KMS-11 (cell line): ENCODE measurements around the gene SCFD2.

ENCODE experiments used
- H2AFZ ChIP-seq: fragments of 200-600 bp; sonication (generic); 2 replicates; pipeline ENCODE4 v1.6.1; 2016; ENCODE audit warnings: antibody characterized with exemption, mixed run types, low read depth
- H3K27ac ChIP-seq: fragments of 200-600 bp; sonication (generic); 2 replicates; pipeline ENCODE4 v1.6.1; 2016; ENCODE audit warnings: mild to moderate bottlenecking, mixed run types
- H3K27me3 ChIP-seq: fragments of 200-600 bp; sonication (generic); 2 replicates; pipeline ENCODE4 v1.6.1; 2017; ENCODE audit warnings: mild to moderate bottlenecking, low read depth, mixed run types, moderate library complexity; ENCODE audit not compliant: insufficient read depth
- H3K36me3 ChIP-seq: fragments of 200-600 bp; sonication (generic); 2 replicates; pipeline ENCODE4 v1.6.1; 2017; ENCODE audit warnings: mild to moderate bottlenecking, mixed run types; ENCODE audit not compliant: insufficient read depth
- H3K4me1 ChIP-seq: fragments of 200-600 bp; sonication (generic); 2 replicates; pipeline ENCODE4 v1.6.1; 2016; ENCODE audit warnings: mild to moderate bottlenecking, low read depth, mixed run types; ENCODE audit not compliant: poor library complexity, severe bottlenecking
- H3K4me2 ChIP-seq: fragments of 200-600 bp; sonication (generic); 2 replicates; pipeline ENCODE4 v1.7.0; 2016; ENCODE audit warnings: mild to moderate bottlenecking, mixed run types
- H3K4me3 ChIP-seq: fragments of 200-600 bp; sonication (generic); IDR thresholded peaks from 2 replicates; pipeline ENCODE4 v1.6.1; 2017; ENCODE audit warnings: low read depth, low read length, mixed read lengths; ENCODE audit not compliant: insufficient read depth
- H3K79me2 ChIP-seq: fragments of 200-600 bp; sonication (generic); 2 replicates; pipeline ENCODE4 v1.6.1; 2016; ENCODE audit warnings: low read depth, mixed run types; ENCODE audit not compliant: insufficient read depth
- H3K9ac ChIP-seq: fragments of 200-600 bp; sonication (generic); 2 replicates; pipeline ENCODE4 v1.6.1; 2016; ENCODE audit warnings: mild to moderate bottlenecking, mixed run types
- H4K20me1 ChIP-seq: fragments of 200-600 bp; sonication (generic); 2 replicates; pipeline ENCODE4 v1.6.1; 2016; ENCODE audit warnings: mild to moderate bottlenecking, mixed run types; ENCODE audit not compliant: insufficient read depth
- TF ChIP-seq, protein P1 (sequence below): fragments of 200-600 bp; sonication (generic); conservative IDR thresholded peaks from 2 replicates; pipeline ENCODE4 v1.6.1; 2017; ENCODE audit warnings: low read depth, mild to moderate bottlenecking, antibody characterized with exemption, low read length, moderate library complexity, mixed read lengths

Gene SCFD2

DNA sequence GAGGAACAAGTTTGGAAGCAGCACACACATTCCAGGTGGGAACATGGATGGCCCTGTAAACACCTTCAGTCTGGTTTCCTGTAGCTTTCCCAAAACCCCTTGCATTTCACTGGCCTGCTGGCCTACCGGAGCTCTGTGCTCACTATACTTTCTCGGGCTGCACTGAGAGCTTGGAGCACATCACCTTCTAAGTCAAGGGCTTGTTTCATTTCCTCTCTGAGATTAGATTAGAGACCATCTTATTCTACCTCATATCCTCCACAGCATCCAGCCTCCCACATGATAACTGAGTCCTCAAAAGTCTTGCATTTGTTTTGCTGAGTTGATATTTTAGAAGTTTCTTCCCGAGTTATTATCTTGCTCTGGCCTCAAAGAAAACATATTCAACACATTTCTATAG, 356.0 kb downstream of the SCFD2 start:
- Histone ChIP-seq H3K9ac (no peak overlapping the region), H3K27ac (no peak overlapping the region), H3K4me3 (no peak overlapping the region), H3K4me1 (no peaks in the 10 kb centered on the region), H3K4me2 (no peak overlapping the region), H3K79me2 (no peaks in the 10 kb centered on the region), H3K36me3 (no peaks in the 10 kb centered on the region), H3K27me3 (no peaks in the 10 kb centered on the region), H2AFZ (no peak overlapping the region), H4K20me1 (no peaks in the 10 kb centered on the region)
- TF ChIP-seq, protein P1, sequence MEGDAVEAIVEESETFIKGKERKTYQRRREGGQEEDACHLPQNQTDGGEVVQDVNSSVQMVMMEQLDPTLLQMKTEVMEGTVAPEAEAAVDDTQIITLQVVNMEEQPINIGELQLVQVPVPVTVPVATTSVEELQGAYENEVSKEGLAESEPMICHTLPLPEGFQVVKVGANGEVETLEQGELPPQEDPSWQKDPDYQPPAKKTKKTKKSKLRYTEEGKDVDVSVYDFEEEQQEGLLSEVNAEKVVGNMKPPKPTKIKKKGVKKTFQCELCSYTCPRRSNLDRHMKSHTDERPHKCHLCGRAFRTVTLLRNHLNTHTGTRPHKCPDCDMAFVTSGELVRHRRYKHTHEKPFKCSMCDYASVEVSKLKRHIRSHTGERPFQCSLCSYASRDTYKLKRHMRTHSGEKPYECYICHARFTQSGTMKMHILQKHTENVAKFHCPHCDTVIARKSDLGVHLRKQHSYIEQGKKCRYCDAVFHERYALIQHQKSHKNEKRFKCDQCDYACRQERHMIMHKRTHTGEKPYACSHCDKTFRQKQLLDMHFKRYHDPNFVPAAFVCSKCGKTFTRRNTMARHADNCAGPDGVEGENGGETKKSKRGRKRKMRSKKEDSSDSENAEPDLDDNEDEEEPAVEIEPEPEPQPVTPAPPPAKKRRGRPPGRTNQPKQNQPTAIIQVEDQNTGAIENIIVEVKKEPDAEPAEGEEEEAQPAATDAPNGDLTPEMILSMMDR = no peak

DNA sequence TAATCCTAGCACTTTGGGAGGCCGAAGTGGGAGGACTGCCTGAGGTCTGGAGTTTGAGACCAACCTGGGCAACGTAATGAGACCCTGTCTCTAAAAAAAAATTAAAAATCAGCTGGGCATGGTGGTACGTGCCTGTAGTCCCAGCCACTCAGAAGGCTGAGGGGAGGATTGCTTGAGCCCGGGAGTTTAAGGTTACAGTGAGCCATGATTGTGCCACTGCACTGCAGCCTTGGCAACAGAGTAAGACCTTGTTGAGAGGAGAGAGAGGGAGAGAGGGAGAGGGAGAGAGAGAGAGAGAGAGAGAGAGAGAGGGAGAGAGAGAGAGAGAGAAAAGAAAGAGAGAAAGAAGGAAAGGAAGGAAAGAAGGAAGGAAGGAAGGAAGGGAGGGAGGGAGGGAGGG, 358.8 kb downstream of the SCFD2 start:
- no peak overlapping the region for H3K4me3 ChIP-seq
- no peak overlapping the region for H3K27ac ChIP-seq
- no peaks in the 10 kb centered on the region for H3K4me1 ChIP-seq
- H2AFZ ChIP-seq = no peak overlapping the region
- H3K36me3 ChIP-seq = no peaks in the 10 kb centered on the region
- H4K20me1 ChIP-seq = no peaks in the 10 kb centered on the region
- TF ChIP-seq, protein P1 = no peak
- H3K27me3 ChIP-seq = no peaks in the 10 kb centered on the region
- no peaks in the 10 kb centered on the region for H3K79me2 ChIP-seq
- no peak overlapping the region for H3K4me2 ChIP-seq
- H3K9ac ChIP-seq = no peak overlapping the region

DNA sequence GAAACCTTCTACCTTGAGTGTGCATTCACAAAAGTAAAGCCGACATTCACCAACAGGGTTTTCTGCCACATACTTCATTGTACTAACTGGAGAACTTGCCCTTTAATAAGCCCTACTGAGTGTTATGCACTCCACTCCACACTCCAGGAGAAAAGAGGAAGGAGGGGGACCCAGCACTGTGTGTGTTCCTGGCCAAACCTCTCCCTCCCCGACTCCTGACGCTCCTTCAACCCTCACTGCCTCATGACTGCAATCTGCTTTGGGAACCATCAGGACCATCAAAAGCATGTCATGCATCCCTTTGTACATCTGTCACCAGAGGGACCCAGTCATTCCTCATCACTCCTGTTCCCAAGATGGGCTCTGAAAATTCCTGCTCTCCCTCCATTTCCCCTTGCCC, 360.1 kb downstream of the SCFD2 start:
- Histone ChIP-seq H2AFZ (no peak overlapping the region), H3K9ac (no peak overlapping the region), H4K20me1 (no peaks in the 10 kb centered on the region), H3K36me3 (no peaks in the 10 kb centered on the region), H3K4me2 (no peak overlapping the region), H3K27ac (no peak overlapping the region), H3K79me2 (no peaks in the 10 kb centered on the region), H3K27me3 (no peaks in the 10 kb centered on the region), H3K4me3 (no peak overlapping the region), H3K4me1 (no peaks in the 10 kb centered on the region)
- TF ChIP-seq, protein P1 = no peak

DNA sequence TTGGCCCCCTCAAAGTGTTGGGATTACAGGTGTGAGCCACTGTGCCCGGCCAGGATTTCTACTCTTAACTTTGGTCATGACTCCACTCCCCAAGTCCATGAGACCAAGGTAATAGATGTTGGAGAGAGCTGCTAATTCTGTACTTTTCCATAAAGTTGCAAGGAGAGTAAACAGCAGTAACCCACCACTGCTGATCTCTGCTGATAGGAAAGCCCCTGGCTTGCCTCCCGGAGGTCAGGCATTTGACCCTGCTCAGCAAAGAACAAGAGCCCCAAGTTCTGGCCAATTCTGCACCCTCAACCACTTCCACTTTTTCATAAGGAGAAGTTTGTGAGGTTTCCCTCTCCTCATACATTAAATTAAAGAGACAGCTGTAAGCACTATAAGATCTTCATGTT, 360.7 kb downstream of the SCFD2 start:
- no peak overlapping the region for H3K4me3 ChIP-seq
- no peaks in the 10 kb centered on the region for H4K20me1 ChIP-seq
- TF ChIP-seq, protein P1 = no peak
- no peak overlapping the region for H2AFZ ChIP-seq
- no peak overlapping the region for H3K9ac ChIP-seq
- H3K27me3 ChIP-seq = no peaks in the 10 kb centered on the region
- H3K4me2 ChIP-seq = no peak overlapping the region
- H3K4me1 ChIP-seq = no peaks in the 10 kb centered on the region
- H3K79me2 ChIP-seq = no peaks in the 10 kb centered on the region
- H3K36me3 ChIP-seq = no peaks in the 10 kb centered on the region
- H3K27ac ChIP-seq = no peak overlapping the region
